ENCODE results near the gene ACTR3C. TPM values are rescaled to one million over a fixed set of nuclear protein-coding genes. Genes with fewer than 3 reads are reported as not detected.

The ACTR3C gene
- total RNA-seq, result 12.1 TPM

- peak; percentile 78 for DNase-seq
Measured at GRCh38 chr7:150322833-150323681, at the start of gene ACTR3C, which contains the start of gene LRRC61. ACTR3C (minus strand) TSS chr7:150323545; CDS start chr7:150295296, 28,249 bp downstream. LRRC61 (plus strand) TSS chr7:150323355; CDS start chr7:150336862, 13,507 bp downstream.

GRCh38 chr7:150372271-150373048 is 49.1 kb upstream of the ACTR3C start:
- no peak for DNase-seq

GRCh38 chr7:150371996-150372270 is 48.6 kb upstream of the ACTR3C start:
- DNase-seq, result no peak

GRCh38 chr7:150371131-150371995 is 48.0 kb upstream of the ACTR3C start:
- DNase-seq, result no peak

GRCh38 chr7:150370612-150371071 is 47.3 kb upstream of the ACTR3C start:
- no peak for DNase-seq

GRCh38 chr7:150369748-150370501 is 46.6 kb upstream of the ACTR3C start:
- no peak for DNase-seq

- peak; percentile 81 for DNase-seq
Measured at GRCh38 chr7:150368884-150369747, 45.8 kb upstream of the ACTR3C start.

GRCh38 chr7:150368096-150368883 is 44.9 kb upstream of the ACTR3C start, which contains the start of gene REPIN1:
REPIN1 (plus strand) TSS chr7:150368822; CDS start chr7:150369712, 890 bp downstream.
- peak; percentile 96 for DNase-seq

- no peak for DNase-seq
Measured at GRCh38 chr7:150367677-150368095, 44.3 kb upstream of the ACTR3C start.

- no peak for DNase-seq
Measured at GRCh38 chr7:150365673-150366398, 42.5 kb upstream of the ACTR3C start.

GRCh38 chr7:150365194-150365593 is 41.8 kb upstream of the ACTR3C start:
- DNase-seq, result no peak

- no peak for DNase-seq
Measured at GRCh38 chr7:150363872-150364271, 40.5 kb upstream of the ACTR3C start.

GRCh38 chr7:150363370-150363769 is 40.0 kb upstream of the ACTR3C start:
- DNase-seq, result no peak

GRCh38 chr7:150361807-150362621 is 38.7 kb upstream of the ACTR3C start:
- DNase-seq, result no peak

- no peak for DNase-seq
Measured at GRCh38 chr7:150361402-150361801, 38.1 kb upstream of the ACTR3C start.

GRCh38 chr7:150360363-150361058 is 37.2 kb upstream of the ACTR3C start:
- no peak for DNase-seq

Data from tongue (tissue), 2 donors.